ENCODE data around the gene PIPOX.

- TF ChIP-seq CTCF (IDR thresholded peaks at IDR 0.05) (no peak), POLR2A (IDR thresholded peaks at IDR 0.05) (no peak)
These were observed 27.8 kb downstream of the PIPOX start for GRCh38 chr17:29070781-29071180.
